ENCODE results near the gene MARCHF10. TPM values are rescaled to one million over a fixed set of nuclear protein-coding genes. Genes with fewer than 3 reads are reported as not detected.
A peak's percentile ranks its signal among the peaks of the same experiment; 100 is the strongest.

The MARCHF10 gene
- total and polyA plus RNA-seq, 8 donors, result 0.20 to 0.77 (median 0.41) TPM; not detected in 3

DNA sequence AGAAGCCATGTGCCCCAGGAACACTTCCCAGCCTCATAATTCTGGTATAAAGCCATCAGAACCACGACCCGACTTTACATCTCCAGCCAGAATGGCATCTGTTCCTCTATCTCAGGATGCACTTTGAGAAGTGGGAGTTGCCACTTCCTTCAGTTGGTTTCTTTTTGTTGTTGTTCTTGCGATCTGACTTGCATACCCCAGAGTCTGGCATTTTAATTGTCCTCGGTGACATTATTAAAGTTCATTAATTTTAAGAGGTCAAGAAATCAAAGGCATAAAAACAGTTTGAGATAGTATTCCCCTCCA, 13.5 kb downstream of the MARCHF10 start:
- no peaks in the 10 kb centered on the region for H3K36me3 ChIP-seq
- H3K4me1 ChIP-seq, result no peaks in the 10 kb centered on the region
- no peak for DNase-seq
- H3K27ac ChIP-seq, result no peak overlapping the region
- no peak for FAIRE-seq
- 50 to 70% methylated on average over 4 of the region's 4 CpGs for WGBS, 2 donors
- H3K27me3 ChIP-seq, result no peaks in the 10 kb centered on the region
- intact Hi-C loops (cut with DNase I), result no loop called here
- no peak overlapping the region for H3K4me3 ChIP-seq
- TF ChIP-seq, protein P1, sequence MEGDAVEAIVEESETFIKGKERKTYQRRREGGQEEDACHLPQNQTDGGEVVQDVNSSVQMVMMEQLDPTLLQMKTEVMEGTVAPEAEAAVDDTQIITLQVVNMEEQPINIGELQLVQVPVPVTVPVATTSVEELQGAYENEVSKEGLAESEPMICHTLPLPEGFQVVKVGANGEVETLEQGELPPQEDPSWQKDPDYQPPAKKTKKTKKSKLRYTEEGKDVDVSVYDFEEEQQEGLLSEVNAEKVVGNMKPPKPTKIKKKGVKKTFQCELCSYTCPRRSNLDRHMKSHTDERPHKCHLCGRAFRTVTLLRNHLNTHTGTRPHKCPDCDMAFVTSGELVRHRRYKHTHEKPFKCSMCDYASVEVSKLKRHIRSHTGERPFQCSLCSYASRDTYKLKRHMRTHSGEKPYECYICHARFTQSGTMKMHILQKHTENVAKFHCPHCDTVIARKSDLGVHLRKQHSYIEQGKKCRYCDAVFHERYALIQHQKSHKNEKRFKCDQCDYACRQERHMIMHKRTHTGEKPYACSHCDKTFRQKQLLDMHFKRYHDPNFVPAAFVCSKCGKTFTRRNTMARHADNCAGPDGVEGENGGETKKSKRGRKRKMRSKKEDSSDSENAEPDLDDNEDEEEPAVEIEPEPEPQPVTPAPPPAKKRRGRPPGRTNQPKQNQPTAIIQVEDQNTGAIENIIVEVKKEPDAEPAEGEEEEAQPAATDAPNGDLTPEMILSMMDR (IDR thresholded peaks at IDR 0.05), result no peak
- no peaks in the 10 kb centered on the region for H3K9me3 ChIP-seq
- no peak for ATAC-seq

DNA sequence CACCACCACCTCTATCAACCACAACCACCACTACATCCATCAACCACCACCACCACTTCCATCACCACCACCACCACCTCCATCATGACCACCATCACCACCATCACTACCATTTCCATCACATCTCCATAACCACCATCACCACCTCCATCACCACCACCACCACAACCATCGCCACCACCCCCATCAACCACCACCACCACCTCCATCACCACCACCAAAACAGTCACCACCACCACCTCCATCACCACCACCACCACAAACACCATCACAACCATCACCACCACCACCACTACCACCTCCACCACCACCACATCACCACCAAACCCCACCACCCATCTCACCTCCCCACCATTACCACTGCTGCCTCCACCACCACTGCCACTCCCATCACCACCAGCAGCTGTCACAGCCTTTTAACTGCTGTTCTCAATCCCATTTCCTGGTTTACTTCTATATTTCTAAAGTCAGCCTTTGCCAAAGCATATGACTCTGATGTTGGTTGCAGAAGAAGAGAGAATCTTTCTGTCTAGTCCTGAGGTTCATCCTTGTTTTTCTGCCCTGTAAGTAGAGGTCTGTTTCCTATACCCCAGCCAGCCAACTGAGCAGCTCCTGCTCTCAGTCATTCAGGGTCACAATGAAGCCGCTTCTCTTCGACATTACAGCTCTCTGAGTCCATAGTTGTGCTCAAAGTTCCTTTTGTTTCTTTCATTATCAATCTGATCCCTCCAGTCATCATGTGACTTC, 14.0 kb downstream of the MARCHF10 start:
- ATAC-seq, result no peak

DNA sequence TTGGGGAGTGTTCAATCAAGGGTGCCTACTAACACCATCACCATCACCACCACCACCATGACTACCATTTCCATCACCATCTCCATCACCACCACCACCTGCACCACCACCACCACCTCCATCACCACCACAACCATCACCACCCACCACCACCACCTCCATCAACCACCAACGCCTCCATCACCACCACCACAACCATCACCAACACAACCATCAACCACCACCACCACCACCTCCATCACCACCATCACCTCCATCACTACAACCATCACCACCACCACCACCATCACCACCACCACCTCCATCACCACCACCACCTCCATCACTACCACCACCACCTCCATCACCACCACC, 15.7 kb downstream of the MARCHF10 start:
- Histone ChIP-seq H3K4me1 (no peaks in the 10 kb centered on the region), H3K9me3 (no peaks in the 10 kb centered on the region), H3K4me3 (no peak overlapping the region), H3K27me3 (no peaks in the 10 kb centered on the region), H3K36me3 (no peaks in the 10 kb centered on the region), H3K27ac (no peak overlapping the region)
- TF ChIP-seq, protein P1 (IDR thresholded peaks at IDR 0.05), result no peak
- no peak for ATAC-seq
- no peak for FAIRE-seq
- no peak for DNase-seq
- WGBS, 2 donors, result 88% methylated on average over 1 of the region's 1 CpG
- intact Hi-C loops (cut with DNase I), result no loop called here

More for the DNA sequence above, 14.0 kb downstream of the MARCHF10 start:
- no peaks in the 10 kb centered on the region for H3K4me1 ChIP-seq
- no peaks in the 10 kb centered on the region for H3K36me3 ChIP-seq
- H3K4me3 ChIP-seq, result no peak overlapping the region
- intact Hi-C loops (cut with DNase I), result no loop called here
- H3K27ac ChIP-seq, result no peak overlapping the region
- no peaks in the 10 kb centered on the region for H3K27me3 ChIP-seq
- TF ChIP-seq, protein P1 (IDR thresholded peaks at IDR 0.05), result no peak
- DNase-seq, result no peak
- FAIRE-seq, result no peak
- no peaks in the 10 kb centered on the region for H3K9me3 ChIP-seq
- 56 to 78% methylated on average over 3 of the region's 3 CpGs for WGBS, 2 donors

DNA sequence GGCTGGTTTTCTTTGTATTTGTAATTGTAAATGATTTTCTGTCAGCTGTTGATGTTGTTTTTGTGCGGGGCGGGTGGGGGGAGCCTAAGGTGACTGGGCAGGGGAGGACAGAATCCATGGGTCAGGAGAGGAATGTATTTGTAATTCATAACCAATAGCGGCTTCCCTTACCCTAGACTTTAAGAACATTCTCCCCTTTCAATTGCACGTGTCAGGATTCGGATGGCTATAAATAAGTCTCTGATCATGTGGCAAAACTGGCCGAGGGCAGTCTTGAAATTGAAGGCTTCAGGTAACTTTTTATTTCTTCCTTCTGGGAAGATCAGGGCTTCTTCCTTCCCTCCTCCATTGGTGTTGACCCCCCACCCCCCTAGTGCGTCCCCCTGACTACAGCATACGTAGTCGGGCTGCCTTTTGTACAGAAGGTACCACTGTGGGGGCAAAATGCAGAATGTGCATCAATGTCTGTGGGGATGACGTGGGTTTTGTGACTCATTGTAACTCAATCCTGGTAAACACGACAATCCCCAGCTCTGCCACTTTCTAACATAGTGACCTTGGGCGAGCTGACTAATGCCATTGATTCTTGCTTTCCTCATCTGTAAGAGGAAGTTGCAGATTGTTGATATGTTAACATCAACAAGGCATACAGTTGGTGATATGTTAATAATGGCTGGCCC, 16.2 kb downstream of the MARCHF10 start:
- intact Hi-C loops (cut with DNase I), result no loop called here
- ATAC-seq (peak; percentile 85 to 93 (median 88)), FAIRE-seq (no peak), DNase-seq (peak in 3 of 6 donors; percentile 32 to 63 (median 33))
- Histone ChIP-seq H3K9me3 (no peaks in the 10 kb centered on the region), H3K36me3 (no peaks in the 10 kb centered on the region), H3K4me1 (no peaks in the 10 kb centered on the region), H3K27me3 (no peaks in the 10 kb centered on the region), H3K4me3 (no peak overlapping the region), H3K27ac (peak overlapping the region in 3 of 4 donors; percentile 13 to 74 (median 71))
- 37 to 40% methylated on average over 12 of the region's 12 CpGs for WGBS, 2 donors
- TF ChIP-seq, protein P1 (IDR thresholded peaks at IDR 0.05), result no peak

DNA sequence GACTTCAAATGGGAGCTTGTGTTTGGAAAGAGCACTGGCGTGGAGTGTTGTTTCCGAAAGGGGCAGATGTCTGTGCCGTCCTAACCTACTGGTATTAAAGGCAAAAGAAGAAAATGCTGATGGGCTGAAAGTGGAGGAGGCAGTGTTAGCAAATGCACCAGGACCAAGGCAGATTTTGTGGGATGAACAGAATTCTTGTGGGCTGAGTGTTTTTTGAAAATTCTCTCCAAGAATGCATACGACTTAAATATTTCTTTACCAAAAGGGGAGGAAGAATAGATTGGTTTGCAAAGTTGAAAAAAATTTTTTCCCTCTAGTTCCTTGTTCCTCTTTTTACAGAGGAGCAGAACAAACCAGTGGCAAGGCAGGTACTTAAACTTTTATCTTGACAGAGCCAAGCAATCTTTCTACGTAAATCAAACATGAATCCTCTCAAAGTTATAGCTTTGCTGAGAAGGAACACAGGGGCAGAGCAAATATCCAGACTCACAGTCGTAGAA, 16.8 kb downstream of the MARCHF10 start:
- 30 to 42% methylated on average over 6 of the region's 6 CpGs for WGBS, 2 donors

More for the DNA sequence above, 16.8 kb downstream of the MARCHF10 start:
- Histone ChIP-seq H3K27me3 (no peaks in the 10 kb centered on the region), H3K4me3 (no peak overlapping the region), H3K27ac (peak overlapping the region in 2 of 4 donors; percentile 71 to 74), H3K36me3 (no peaks in the 10 kb centered on the region), H3K9me3 (no peaks in the 10 kb centered on the region), H3K4me1 (no peaks in the 10 kb centered on the region)
- TF ChIP-seq, protein P1 (IDR thresholded peaks at IDR 0.05), result no peak
- ATAC-seq, result peak in 3 of 4 donors; percentile 12 to 44 (median 35)
- DNase-seq, result no peak
- intact Hi-C loops (cut with DNase I), result no loop called here
- FAIRE-seq, result no peak

Measured in pancreas (tissue), 10 donors.